C1 segment of cervical spinal cord (tissue), 14 donors: ENCODE data around the gene TRAF1.

Experiments
- DNase-seq, 14 donors: peaks; one replicate each; lab custom pipeline; 2025; lab: John Stamatoyannopoulos, UW

The TRAF1 gene

GRCh38 chr9:120872791-120873502, 53.6 kb downstream of the TRAF1 start:
- no peak for DNase-seq

- no peak for DNase-seq
Measured at GRCh38 chr9:120870206-120870605, 56.4 kb downstream of the TRAF1 start.

GRCh38 chr9:120869726-120870125, 56.9 kb downstream of the TRAF1 start:
- DNase-seq = no peak

- DNase-seq = no peak
Measured at GRCh38 chr9:120869360-120869687, 57.3 kb downstream of the TRAF1 start.

- peak; percentile 24 to 93 (median 88) for DNase-seq
Measured at GRCh38 chr9:120868676-120869359, 57.8 kb downstream of the TRAF1 start.

GRCh38 chr9:120868339-120868675, 58.3 kb downstream of the TRAF1 start:
- DNase-seq = no peak

- no peak for DNase-seq
Measured at GRCh38 chr9:120867676-120868338, 58.8 kb downstream of the TRAF1 start.

GRCh38 chr9:120866651-120867050, 59.9 kb downstream of the TRAF1 start:
- DNase-seq = no peak

- no peak for DNase-seq
Measured at GRCh38 chr9:120865809-120866208, 60.8 kb downstream of the TRAF1 start.

GRCh38 chr9:120865176-120865575, 61.4 kb downstream of the TRAF1 start:
- no peak for DNase-seq

GRCh38 chr9:120864719-120865118, 61.9 kb downstream of the TRAF1 start:
- DNase-seq = no peak

GRCh38 chr9:120863833-120864232, 62.8 kb downstream of the TRAF1 start:
- no peak for DNase-seq

- no peak for DNase-seq
Measured at GRCh38 chr9:120862452-120862851, 64.1 kb downstream of the TRAF1 start.

- DNase-seq = no peak
Measured at GRCh38 chr9:120861935-120862334, 64.7 kb downstream of the TRAF1 start.

- no peak for DNase-seq
Measured at GRCh38 chr9:120860083-120860482, 66.5 kb downstream of the TRAF1 start.

GRCh38 chr9:120859361-120859760, 67.2 kb downstream of the TRAF1 start:
- no peak for DNase-seq

- no peak for DNase-seq
Measured at GRCh38 chr9:120857902-120858301, 68.7 kb downstream of the TRAF1 start.

GRCh38 chr9:120857481-120857880, 69.1 kb downstream of the TRAF1 start:
- DNase-seq = peak in 1 of 14 donors; percentile 23

- DNase-seq = peak in 1 of 14 donors; percentile 4
Measured at GRCh38 chr9:120856700-120857099, 69.9 kb downstream of the TRAF1 start.

GRCh38 chr9:120855827-120856670, 70.5 kb downstream of the TRAF1 start:
- DNase-seq = no peak

- no peak for DNase-seq
Measured at GRCh38 chr9:120854596-120855327, 71.8 kb downstream of the TRAF1 start.
